Large intestine (tissue), 3 donors: ENCODE data around the gene BOC. TPM values are rescaled to one million over a fixed set of nuclear protein-coding genes. Genes with fewer than 3 reads are reported as not detected.
A peak's percentile ranks its signal among the peaks of the same experiment; 100 is the strongest.

Experiments
- DNase-seq, 2 donors: peaks; one replicate each; pipeline versions ENCODE4 v3.0.0 to v3.0.0-alpha.2; 2013
- H3K27ac ChIP-seq: one replicate; pipeline ENCODE4 v1.5.1; 2013; ENCODE audit warnings: low read length
- H3K27me3 ChIP-seq: 2 replicates; pipeline ENCODE4 v1.6.1; 2013; ENCODE audit warnings: low read length; ENCODE audit not compliant: control insufficient read depth, insufficient read depth
- H3K36me3 ChIP-seq: 2 replicates; pipeline ENCODE4 v1.6.1; 2013; ENCODE audit warnings: low read length; ENCODE audit not compliant: control insufficient read depth, insufficient read depth
- H3K4me1 ChIP-seq: one replicate; pipeline ENCODE4 v1.6.1; 2013; ENCODE audit warnings: low read length; ENCODE audit not compliant: control insufficient read depth, insufficient read depth
- H3K4me3 ChIP-seq: one replicate; pipeline ENCODE4 v1.5.1; 2013; ENCODE audit warnings: low read length
- H3K9me3 ChIP-seq: one replicate; pipeline ENCODE4 v1.6.1; 2013; ENCODE audit warnings: mild to moderate bottlenecking, low read depth, low read length, moderate library complexity; ENCODE audit not compliant: control insufficient read depth
- WGBS: methylation state at CpG from one replicate; pipeline ENCODE4 v1.1.5; 2013; ENCODE audit warnings: low lambda C conversion rate; ENCODE audit not compliant: insufficient coverage; 5-methylcytosine and 5-hydroxymethylcytosine counted together
- polyA plus RNA-seq: library from polyadenylated mRNA; unstranded; fragments of 120-200 nt; gene quantifications from one replicate; pipeline ENCODE4 v1.2.1, GENCODE V29; 2013

Gene BOC
- polyA plus RNA-seq, 1 donor = 14.7 TPM

- Histone ChIP-seq H3K36me3 (no peaks in the 10 kb centered on the region), H3K9me3 (no peaks in the 10 kb centered on the region), H3K4me3 (no peak overlapping the region), H3K27ac (no peak overlapping the region), H3K4me1 (no peaks in the 10 kb centered on the region), H3K27me3 (peaks cover 8% of the 10 kb centered on the region)
- no CpG with 5 or more reads among the region's 6 CpGs for WGBS
- DNase-seq = peak in 1 of 2 donors; percentile 19
Observed at GRCh38 chr3:113234688-113235260, 23.4 kb downstream of the BOC start.

GRCh38 chr3:113238503-113238902, 27.1 kb downstream of the BOC start:
- Histone ChIP-seq H3K36me3 (no peaks in the 10 kb centered on the region), H3K9me3 (no peaks in the 10 kb centered on the region), H3K4me3 (no peak overlapping the region), H3K27me3 (peaks cover 22% of the 10 kb centered on the region), H3K4me1 (peaks cover 6% of the 10 kb centered on the region), H3K27ac (no peak overlapping the region)
- no peak for DNase-seq
- no CpG with 5 or more reads among the region's 2 CpGs for WGBS

- Histone ChIP-seq H3K4me1 (peaks cover 6% of the 10 kb centered on the region), H3K4me3 (no peak overlapping the region), H3K9me3 (no peaks in the 10 kb centered on the region), H3K27me3 (peaks cover 18% of the 10 kb centered on the region), H3K27ac (no peak overlapping the region), H3K36me3 (no peaks in the 10 kb centered on the region)
- no CpG with 5 or more reads among the region's 3 CpGs for WGBS
- DNase-seq = no peak
Observed at GRCh38 chr3:113240841-113241240, 29.5 kb downstream of the BOC start.

GRCh38 chr3:113241292-113242095, 30.1 kb downstream of the BOC start:
- Histone ChIP-seq H3K9me3 (no peaks in the 10 kb centered on the region), H3K4me1 (peaks cover 6% of the 10 kb centered on the region), H3K4me3 (no peak overlapping the region), H3K27ac (no peak overlapping the region), H3K27me3 (peaks cover 18% of the 10 kb centered on the region), H3K36me3 (no peaks in the 10 kb centered on the region)
- 20% methylated on average over 1 of the region's 7 CpGs for WGBS
- DNase-seq = no peak

GRCh38 chr3:113242096-113242581, 30.8 kb downstream of the BOC start:
- WGBS = no CpG with 5 or more reads among the region's 7 CpGs
- no peaks in the 10 kb centered on the region for H3K36me3 ChIP-seq
- peaks cover 18% of the 10 kb centered on the region for H3K27me3 ChIP-seq
- DNase-seq = no peak
- H3K27ac ChIP-seq = no peak overlapping the region
- peaks cover 6% of the 10 kb centered on the region for H3K4me1 ChIP-seq
- no peaks in the 10 kb centered on the region for H3K9me3 ChIP-seq
- H3K4me3 ChIP-seq = no peak overlapping the region

- Histone ChIP-seq H3K4me1 (peaks cover 6% of the 10 kb centered on the region), H3K9me3 (no peaks in the 10 kb centered on the region), H3K36me3 (no peaks in the 10 kb centered on the region), H3K27ac (no peak overlapping the region), H3K4me3 (no peak overlapping the region), H3K27me3 (peaks cover 20% of the 10 kb centered on the region)
- DNase-seq = no peak
- 40% methylated on average over 1 of the region's 2 CpGs for WGBS
Observed at GRCh38 chr3:113243071-113243470, 31.7 kb downstream of the BOC start.

GRCh38 chr3:113243846-113244245, 32.5 kb downstream of the BOC start:
- Histone ChIP-seq H3K36me3 (no peaks in the 10 kb centered on the region), H3K4me1 (peaks cover 6% of the 10 kb centered on the region), H3K27me3 (peaks cover 24% of the 10 kb centered on the region), H3K27ac (no peak overlapping the region), H3K4me3 (no peak overlapping the region), H3K9me3 (no peaks in the 10 kb centered on the region)
- no CpG with 5 or more reads among the region's 3 CpGs for WGBS
- no peak for DNase-seq

GRCh38 chr3:113245761-113246161, 34.4 kb downstream of the BOC start:
- WGBS = no CpG with 5 or more reads among the region's 5 CpGs
- H3K9me3 ChIP-seq = no peaks in the 10 kb centered on the region
- H3K36me3 ChIP-seq = peaks cover 4% of the 10 kb centered on the region
- H3K4me1 ChIP-seq = peaks cover 6% of the 10 kb centered on the region
- no peak overlapping the region for H3K27ac ChIP-seq
- no peak for DNase-seq
- H3K27me3 ChIP-seq = peaks cover 17% of the 10 kb centered on the region
- no peak overlapping the region for H3K4me3 ChIP-seq

GRCh38 chr3:113247068-113247467, 35.7 kb downstream of the BOC start:
- Histone ChIP-seq H3K36me3 (peaks cover 7% of the 10 kb centered on the region), H3K4me3 (no peak overlapping the region), H3K27me3 (peaks cover 10% of the 10 kb centered on the region), H3K4me1 (no peaks in the 10 kb centered on the region), H3K9me3 (no peaks in the 10 kb centered on the region), H3K27ac (no peak overlapping the region)
- DNase-seq = no peak

- Histone ChIP-seq H3K9me3 (no peaks in the 10 kb centered on the region), H3K27me3 (peaks cover 7% of the 10 kb centered on the region), H3K36me3 (peaks cover 13% of the 10 kb centered on the region), H3K4me3 (no peak overlapping the region), H3K27ac (no peak overlapping the region), H3K4me1 (no peaks in the 10 kb centered on the region)
- no peak for DNase-seq
- WGBS = 88% methylated on average over 1 of the region's 7 CpGs
Observed at GRCh38 chr3:113247675-113248458, 36.5 kb downstream of the BOC start.
